T-helper 1 cell treated with Interleukin-12 subunit alpha and Interleukin-12 subunit beta and Interleukin-4 antibody, amounts not matched to agents 30 μg/mL and 1 μg/mL, for 36 hours (primary cell): Measurements from ENCODE around the gene LARGE1.

Source experiments
- H3K27ac Mint-ChIP-seq: one replicate; pipeline ENCODE4 v1.8.0; 2021; ENCODE audit warnings: mild to moderate bottlenecking, mixed read lengths
- H3K27me3 Mint-ChIP-seq: one replicate; pipeline ENCODE4 v1.8.0; 2021; ENCODE audit warnings: low read depth, mixed read lengths
- H3K36me3 Mint-ChIP-seq: one replicate; pipeline ENCODE4 v1.8.0; 2021; ENCODE audit warnings: low read depth, mixed read lengths
- H3K4me1 Mint-ChIP-seq: one replicate; pipeline ENCODE4 v1.8.0; 2021; ENCODE audit warnings: low read depth, mixed read lengths
- H3K4me3 Mint-ChIP-seq: one replicate; pipeline ENCODE4 v1.8.0; 2021; ENCODE audit warnings: mild to moderate bottlenecking, moderate library complexity, mixed read lengths
- H3K9me3 Mint-ChIP-seq: one replicate; pipeline ENCODE4 v1.8.0; 2021; ENCODE audit warnings: mixed read lengths

LARGE1 gene

DNA sequence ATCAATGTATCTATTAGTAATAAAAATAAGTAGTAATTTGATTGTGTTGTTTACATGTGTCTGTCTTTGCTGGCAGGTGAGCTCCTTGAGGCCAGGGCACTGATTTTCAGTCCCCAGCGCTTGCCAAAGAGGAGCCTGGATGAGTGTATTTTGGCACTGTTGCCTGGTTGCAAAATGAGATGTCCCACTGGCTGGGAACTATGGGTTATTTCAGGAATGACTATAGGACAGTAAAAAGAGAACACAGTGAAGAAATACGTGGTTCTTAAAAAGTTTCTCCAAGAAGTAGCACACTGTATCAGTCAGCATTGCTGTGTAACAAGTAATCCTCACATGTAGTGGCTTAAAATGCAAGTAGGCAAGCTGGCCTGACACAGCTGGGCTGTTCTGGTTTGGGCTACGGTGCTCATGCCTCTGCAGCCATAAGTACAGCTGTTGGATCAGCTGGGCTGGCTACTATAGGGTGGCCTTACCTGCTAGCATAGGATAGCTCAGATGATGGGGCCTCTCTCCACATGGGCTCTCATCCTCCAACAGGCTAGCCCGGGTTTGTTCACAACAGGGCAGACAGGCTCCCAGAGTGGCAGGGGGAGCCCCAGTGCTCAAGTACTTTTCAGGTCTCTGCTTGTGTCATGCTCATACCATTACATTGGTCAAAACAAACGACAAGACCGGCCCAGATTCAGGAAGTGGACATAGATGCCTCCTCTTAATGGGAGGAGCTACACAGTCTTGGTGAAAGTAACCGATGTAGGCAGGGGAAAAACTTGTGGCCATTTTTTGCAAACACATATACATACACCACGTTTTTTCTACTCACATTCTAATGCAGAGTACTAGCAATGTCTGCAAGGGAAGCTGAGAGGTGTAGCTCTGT lies 399.1 kb downstream of the LARGE1 start:
- Mint-ChIP-seq H3K4me1 (peaks cover 2% of the 10 kb centered on the region), H3K27ac (no peak overlapping the region), H3K4me3 (no peak overlapping the region), H3K9me3 (peaks cover 11% of the 10 kb centered on the region), H3K36me3 (no peaks in the 10 kb centered on the region), H3K27me3 (no peaks in the 10 kb centered on the region)

DNA sequence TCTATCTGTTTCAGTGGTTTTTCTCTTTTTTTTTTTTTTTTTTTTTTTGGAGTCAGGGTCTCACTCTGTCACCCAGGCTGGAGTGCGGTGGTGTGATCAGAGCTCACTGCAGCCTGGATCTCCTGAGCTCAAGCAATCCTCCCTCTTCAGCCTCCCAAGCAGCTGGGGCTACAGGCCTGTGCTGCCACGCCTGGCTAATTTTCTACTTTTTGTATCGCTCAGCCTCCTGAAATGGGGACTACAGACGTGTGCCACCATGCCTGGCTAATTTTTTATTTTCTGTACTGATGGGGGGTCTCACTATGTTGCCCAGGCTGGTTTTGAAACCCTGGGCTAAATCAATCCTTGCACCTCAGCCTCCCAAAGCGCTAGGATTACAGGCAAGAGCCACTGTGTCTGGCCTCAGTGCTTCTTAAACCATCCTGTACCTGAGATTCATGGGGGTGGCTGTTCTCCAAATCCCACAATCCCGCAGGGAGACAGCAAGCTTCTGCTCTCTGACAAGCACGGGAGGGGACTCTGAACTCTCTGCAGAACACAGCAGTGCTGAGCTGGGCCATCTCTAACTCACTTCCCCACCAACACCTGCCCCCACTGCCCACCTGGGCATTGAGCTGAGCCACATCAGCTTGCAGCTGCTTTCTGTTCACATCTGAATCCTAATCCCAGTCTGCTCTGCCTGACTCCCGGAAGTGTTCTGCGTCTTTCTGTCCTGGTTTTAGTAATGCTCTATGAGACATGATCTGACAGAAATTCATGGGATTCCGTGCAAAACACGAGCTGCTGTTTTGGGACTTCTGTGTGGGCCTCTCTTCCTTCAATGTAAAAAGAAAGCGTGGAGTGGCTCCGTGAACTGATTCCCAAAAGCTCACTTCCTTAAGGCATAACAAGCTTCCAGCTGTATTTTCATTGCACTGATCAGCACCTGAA lies 400.0 kb downstream of the LARGE1 start:
- H3K27ac Mint-ChIP-seq = no peak overlapping the region
- peaks cover 11% of the 10 kb centered on the region for H3K9me3 Mint-ChIP-seq
- no peak overlapping the region for H3K4me3 Mint-ChIP-seq
- H3K4me1 Mint-ChIP-seq = peaks cover 2% of the 10 kb centered on the region
- H3K36me3 Mint-ChIP-seq = no peaks in the 10 kb centered on the region
- no peaks in the 10 kb centered on the region for H3K27me3 Mint-ChIP-seq

DNA sequence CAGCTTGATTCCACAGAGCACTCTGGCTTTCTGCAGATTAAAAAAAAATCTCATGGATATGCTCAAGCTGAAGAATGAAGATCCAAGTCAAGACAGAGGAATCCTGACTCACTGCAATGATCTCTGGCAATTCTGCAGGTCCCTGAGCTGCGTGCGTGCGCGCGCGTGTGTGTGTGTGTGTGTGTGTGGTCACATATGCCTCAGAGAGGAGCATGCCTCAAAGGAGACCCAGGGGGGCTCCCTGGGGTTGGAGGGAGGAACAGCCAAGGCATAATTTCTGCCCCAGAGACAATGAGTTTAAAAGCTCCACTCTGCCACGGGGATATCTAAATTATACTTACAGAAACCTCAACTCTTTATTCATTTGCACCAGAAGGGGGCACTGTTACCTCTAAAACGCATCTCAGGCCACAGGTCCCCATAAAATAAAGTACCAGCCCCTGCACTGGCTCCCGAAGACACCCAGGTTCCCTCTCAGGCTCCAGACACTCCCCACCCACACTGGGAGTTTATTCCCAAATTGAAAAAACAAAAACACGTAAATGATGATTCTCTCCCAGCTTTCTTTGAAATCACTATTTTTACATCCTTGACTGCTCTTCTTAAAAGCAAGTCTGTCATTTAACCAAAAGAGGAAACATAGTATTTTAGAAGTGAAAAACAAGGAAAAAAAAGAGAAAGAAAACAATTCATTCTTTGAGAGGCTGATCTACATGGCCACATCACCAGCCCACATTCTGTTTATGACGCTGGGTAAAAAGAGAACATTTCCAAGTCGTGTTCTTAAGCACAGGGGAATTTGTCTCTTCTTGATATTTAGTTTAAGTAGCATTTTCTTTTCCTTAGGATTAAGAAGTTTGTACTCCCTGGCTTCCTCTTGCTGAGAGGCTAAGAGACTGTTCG lies 401.0 kb downstream of the LARGE1 start:
- H3K27ac Mint-ChIP-seq = no peak overlapping the region

DNA sequence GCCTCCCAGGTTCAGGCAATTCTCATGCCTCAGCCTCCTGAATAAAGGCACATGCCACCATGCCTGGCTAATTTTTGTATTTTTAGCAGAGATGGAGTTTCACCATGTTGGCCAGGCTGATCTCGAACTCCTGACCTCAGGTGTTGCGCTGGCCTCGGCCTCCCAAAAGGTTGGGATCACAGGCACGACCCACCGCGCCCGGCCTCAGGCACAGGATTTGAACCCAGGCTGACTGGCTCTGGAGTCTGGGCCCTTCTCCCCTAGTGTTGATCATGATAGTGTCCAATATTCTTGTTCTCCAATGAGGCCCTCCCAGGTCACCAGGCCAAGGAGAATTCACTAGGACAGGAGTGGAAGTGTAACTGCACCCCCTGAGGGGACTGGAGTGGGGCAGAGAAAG lies 401.9 kb downstream of the LARGE1 start:
- H3K9me3 Mint-ChIP-seq = peaks cover 11% of the 10 kb centered on the region
- peaks cover 2% of the 10 kb centered on the region for H3K4me1 Mint-ChIP-seq
- H3K27me3 Mint-ChIP-seq = no peaks in the 10 kb centered on the region
- H3K36me3 Mint-ChIP-seq = no peaks in the 10 kb centered on the region
- H3K4me3 Mint-ChIP-seq = no peak overlapping the region
- no peak overlapping the region for H3K27ac Mint-ChIP-seq

More for the DNA sequence above, 401.0 kb downstream of the LARGE1 start:
- Mint-ChIP-seq H3K36me3 (no peaks in the 10 kb centered on the region), H3K4me3 (no peak overlapping the region), H3K9me3 (peaks cover 11% of the 10 kb centered on the region), H3K27me3 (no peaks in the 10 kb centered on the region), H3K4me1 (peaks cover 2% of the 10 kb centered on the region)

DNA sequence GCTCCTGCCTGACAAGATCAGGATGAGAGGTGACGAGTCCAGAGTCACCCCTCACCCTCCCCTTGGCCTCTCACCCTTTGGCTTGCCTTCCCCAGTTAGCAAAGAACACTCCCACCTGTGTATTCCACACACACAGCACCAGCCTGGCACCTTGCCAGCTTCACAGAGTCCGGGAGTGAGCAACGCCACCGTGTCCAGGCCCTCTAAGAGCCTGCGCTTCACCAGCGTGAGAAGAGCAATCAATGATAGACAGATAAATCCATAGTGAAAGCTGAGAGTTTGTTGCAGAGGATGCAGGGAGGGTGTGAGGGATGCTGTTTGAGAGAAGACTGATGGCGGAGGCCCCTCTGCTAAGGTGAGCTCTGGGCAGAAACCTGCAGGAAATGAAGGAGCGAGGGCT lies 404.5 kb downstream of the LARGE1 start:
- Mint-ChIP-seq H3K36me3 (no peaks in the 10 kb centered on the region), H3K9me3 (no peaks in the 10 kb centered on the region), H3K27me3 (no peaks in the 10 kb centered on the region), H3K4me3 (no peak overlapping the region), H3K4me1 (peaks cover 2% of the 10 kb centered on the region), H3K27ac (no peak overlapping the region)

DNA sequence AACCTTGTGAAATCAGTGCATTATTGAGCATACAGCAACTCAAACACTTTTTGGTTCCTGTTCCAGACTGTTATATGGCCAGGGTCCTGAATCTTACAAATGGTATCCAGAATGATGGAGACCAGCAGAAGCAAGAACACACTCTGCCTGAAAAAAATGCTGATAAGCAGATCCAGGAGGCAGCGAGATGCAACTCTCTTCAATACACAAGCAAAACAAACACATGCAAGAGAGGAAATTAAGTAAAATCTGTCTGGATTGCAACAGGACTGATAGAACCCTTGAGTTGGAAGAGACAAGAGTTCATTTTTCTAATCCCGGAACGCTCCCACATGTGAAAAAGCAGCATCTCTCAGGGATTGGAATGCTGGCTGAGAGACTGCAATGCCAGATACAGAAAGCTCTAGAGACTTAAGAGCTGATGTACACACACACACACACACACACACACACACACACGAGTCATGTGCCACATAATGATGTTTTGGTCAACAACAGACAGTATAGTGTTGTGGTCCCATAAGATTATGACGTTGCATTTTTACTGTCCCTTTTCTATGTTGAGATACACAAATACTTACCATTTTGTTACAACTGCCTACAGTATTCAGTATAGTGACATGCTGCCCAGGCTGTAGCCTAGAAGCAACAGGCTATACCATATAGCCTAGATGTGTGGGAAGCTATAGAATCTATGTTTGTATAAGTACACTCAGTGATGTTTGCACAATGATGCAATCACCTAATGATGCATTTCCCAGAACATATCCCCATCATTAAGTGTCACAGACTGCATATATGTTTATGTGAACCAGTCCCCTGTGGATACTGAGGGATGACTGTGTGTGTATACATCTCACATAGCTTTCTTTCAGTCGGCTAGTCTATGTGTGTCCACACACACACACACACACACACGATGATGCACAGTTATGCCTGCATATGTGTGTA lies 406.6 kb downstream of the LARGE1 start:
- Mint-ChIP-seq H3K4me1 (no peaks in the 10 kb centered on the region), H3K27me3 (no peaks in the 10 kb centered on the region), H3K4me3 (no peak overlapping the region), H3K27ac (no peak overlapping the region), H3K9me3 (no peaks in the 10 kb centered on the region), H3K36me3 (no peaks in the 10 kb centered on the region)

DNA sequence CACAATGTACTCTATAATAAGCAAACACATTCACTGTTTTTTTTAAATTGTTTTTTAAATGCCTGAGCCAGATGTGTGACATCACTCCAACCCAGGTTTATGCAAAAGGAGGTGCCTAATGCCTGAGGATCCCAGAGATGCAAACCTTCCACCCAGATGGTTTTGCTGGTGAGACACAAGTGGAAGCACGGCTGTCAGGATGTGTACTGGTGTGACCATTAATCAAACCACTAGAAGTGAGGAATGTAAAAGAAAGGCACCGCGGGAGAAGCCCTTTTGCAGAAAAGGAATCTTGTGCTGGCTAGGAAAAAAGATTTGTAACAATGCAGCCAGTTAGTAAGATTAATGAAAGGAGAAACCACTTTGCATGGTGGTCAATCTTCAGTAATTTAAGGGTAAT lies 407.4 kb downstream of the LARGE1 start:
- no peak overlapping the region for H3K27ac Mint-ChIP-seq
- H3K4me3 Mint-ChIP-seq = no peak overlapping the region
- no peaks in the 10 kb centered on the region for H3K36me3 Mint-ChIP-seq
- H3K9me3 Mint-ChIP-seq = no peaks in the 10 kb centered on the region
- no peaks in the 10 kb centered on the region for H3K4me1 Mint-ChIP-seq
- H3K27me3 Mint-ChIP-seq = no peaks in the 10 kb centered on the region

DNA sequence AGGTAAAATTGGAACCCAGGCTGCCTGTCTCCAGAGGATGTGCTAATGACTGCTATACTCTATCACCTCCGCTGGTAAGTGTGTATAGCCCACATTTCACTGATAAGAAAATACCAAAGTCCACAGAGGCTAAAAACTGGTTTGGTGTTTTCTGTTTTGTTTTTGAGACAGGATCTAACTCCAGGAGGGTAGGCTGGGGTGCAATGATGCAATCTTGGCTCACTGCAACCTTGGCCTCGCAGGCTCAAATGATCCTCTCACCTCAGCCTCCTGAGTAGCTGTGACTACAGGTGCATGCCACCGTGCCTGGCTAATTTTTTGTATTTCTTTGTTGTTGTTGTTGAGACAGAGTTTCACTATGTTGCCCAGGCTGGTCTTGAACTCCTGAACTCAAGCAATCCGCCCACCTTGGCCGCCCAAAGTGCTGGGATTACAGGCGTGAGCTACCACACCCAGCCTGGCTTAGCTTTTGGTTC lies 409.8 kb downstream of the LARGE1 start:
- H3K4me1 Mint-ChIP-seq = no peaks in the 10 kb centered on the region
- H3K36me3 Mint-ChIP-seq = no peaks in the 10 kb centered on the region
- no peaks in the 10 kb centered on the region for H3K9me3 Mint-ChIP-seq
- no peak overlapping the region for H3K27ac Mint-ChIP-seq
- H3K4me3 Mint-ChIP-seq = no peak overlapping the region
- H3K27me3 Mint-ChIP-seq = no peaks in the 10 kb centered on the region

DNA sequence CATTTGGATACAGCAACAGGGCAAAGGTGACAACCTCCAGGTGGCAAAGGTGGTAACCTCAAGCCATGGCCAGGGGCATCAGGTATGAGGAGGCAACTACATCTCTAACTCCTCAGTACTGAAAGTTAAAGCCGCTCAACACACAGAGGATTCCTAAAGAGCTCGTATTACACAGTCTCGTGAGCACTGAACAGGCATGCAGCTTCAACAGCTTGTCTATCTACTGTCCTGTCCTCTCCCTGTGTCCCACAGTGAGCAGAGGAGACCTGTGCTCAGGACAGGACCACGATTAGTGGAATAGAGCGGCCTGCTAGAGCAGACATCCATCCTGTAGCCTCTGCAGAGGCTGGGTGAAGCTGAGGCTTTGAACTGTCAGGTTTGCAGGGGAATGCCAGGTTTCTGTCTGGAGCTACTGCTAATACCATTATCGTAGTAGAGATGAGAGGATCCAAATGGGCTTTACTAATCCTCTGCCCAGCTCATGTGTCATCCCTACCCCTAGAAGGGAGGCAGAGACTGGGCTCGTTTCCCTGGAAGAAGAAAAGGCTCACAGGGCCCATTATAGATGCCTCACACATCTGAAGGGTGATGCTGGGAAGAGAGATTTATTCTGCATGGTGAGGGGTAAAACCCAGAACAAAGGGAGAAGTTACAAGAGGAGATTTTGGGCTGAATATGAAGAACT lies 415.2 kb downstream of the LARGE1 start:
- no peak overlapping the region for H3K27ac Mint-ChIP-seq
- H3K36me3 Mint-ChIP-seq = no peaks in the 10 kb centered on the region
- H3K4me3 Mint-ChIP-seq = no peak overlapping the region
- H3K9me3 Mint-ChIP-seq = peaks cover 6% of the 10 kb centered on the region
- no peaks in the 10 kb centered on the region for H3K4me1 Mint-ChIP-seq
- no peaks in the 10 kb centered on the region for H3K27me3 Mint-ChIP-seq

DNA sequence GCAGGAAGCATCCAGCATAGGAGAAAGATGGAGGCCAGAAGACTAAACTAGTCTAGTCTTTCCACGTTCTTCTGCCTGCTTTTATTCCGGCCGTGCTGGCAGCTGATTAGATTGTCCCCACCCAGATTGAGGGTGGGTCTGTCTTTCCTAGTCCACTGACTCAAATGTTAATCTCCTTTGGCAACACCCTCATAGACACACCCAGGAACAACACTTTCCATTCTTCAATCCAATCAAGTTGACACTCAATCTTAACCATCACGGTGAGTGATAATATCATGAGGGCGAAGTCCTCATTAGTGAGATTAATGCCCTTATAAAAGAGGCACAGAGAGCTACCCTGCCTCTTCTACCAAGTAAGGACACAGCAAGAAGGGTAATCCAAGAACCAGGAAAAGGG lies 424.2 kb downstream of the LARGE1 start:
- H3K4me1 Mint-ChIP-seq = no peaks in the 10 kb centered on the region
- no peak overlapping the region for H3K4me3 Mint-ChIP-seq
- no peaks in the 10 kb centered on the region for H3K36me3 Mint-ChIP-seq
- H3K9me3 Mint-ChIP-seq = peaks cover 6% of the 10 kb centered on the region
- no peaks in the 10 kb centered on the region for H3K27me3 Mint-ChIP-seq
- H3K27ac Mint-ChIP-seq = no peak overlapping the region

DNA sequence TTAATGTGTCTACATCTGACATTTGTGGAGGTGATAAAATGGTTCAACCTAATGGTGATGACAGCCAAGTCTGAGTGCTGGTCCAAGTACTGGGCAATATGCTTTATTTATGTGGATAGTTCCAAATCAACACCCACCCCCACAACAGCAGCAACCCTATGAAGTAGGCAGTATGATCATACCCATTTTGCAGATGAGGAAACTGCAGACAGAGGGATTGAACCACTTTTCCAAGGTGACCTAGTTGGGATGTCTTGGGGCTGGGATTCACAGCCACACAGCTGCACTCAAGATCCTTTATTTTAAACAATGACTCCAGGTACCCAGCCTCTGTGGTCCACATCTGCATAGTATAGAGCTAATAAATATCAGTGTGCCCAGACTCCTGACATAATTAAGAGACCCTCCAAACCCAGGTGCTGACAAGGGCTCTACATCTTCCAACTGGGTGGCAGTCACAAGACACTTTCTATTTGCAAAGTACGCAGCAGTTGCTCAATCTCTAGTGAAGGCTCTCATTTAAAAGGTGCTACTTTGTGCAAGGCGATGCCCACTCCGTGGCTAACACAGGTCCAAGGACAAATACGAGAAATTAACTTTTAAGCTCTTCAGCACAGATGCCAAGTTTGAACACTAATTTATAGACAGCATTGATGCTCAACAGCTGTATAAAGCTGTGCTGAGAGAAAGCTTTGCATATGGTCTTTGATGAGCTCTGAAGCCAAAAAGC lies 426.6 kb downstream of the LARGE1 start:
- H3K9me3 Mint-ChIP-seq = no peaks in the 10 kb centered on the region
- no peak overlapping the region for H3K4me3 Mint-ChIP-seq
- H3K36me3 Mint-ChIP-seq = no peaks in the 10 kb centered on the region
- no peaks in the 10 kb centered on the region for H3K27me3 Mint-ChIP-seq
- H3K4me1 Mint-ChIP-seq = no peaks in the 10 kb centered on the region
- H3K27ac Mint-ChIP-seq = no peak overlapping the region

DNA sequence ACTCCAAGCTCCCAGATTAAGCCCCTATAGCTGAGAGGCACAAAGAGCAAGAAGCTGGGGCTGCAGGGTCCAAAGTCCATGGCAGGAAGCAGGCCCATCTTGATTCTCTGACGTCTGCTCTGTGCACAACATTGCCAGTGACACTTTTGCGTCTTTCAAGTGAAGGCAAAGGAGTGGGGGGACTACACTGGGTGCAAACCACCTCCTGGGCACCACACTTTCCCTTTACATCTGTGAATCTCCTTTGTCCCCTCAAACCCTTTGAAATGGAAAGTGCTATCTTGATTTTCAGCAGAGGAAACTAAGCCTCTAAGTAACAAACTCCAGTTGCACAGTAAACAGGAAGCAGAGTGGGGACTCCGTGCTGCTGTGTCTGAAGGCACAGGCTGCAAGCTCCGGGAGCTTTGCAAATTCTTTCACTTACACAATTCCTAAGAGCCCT lies 428.0 kb downstream of the LARGE1 start:
- no peaks in the 10 kb centered on the region for H3K9me3 Mint-ChIP-seq
- H3K27me3 Mint-ChIP-seq = no peaks in the 10 kb centered on the region
- no peaks in the 10 kb centered on the region for H3K4me1 Mint-ChIP-seq
- H3K27ac Mint-ChIP-seq = no peak overlapping the region
- H3K4me3 Mint-ChIP-seq = peak overlapping the region; percentile 48
- no peaks in the 10 kb centered on the region for H3K36me3 Mint-ChIP-seq
